GM21825 (cell line): ENCODE measurements around the gene WIPF3.

Experiments used
- ATAC-seq: cut with Tn5 transposase; IDR thresholded peaks from one replicate; pipeline ENCODE4 v1.9.1; 2021; ENCODE audit warnings: mild to moderate bottlenecking, moderate library complexity; ENCODE audit not compliant: unreplicated experiment

WIPF3 gene

GRCh38 chr7:29806208-29806994, at the start of gene WIPF3:
Gene WIPF3, plus strand, starts transcription at chr7:29806508. Its CDS starts 28,217 bp downstream, at chr7:29834725.
- ATAC-seq, result no peak

- ATAC-seq, result no peak
Measured at GRCh38 chr7:29763266-29763665, 43.0 kb upstream of the WIPF3 start.

GRCh38 chr7:29764227-29764626, 42.1 kb upstream of the WIPF3 start:
- no peak for ATAC-seq

GRCh38 chr7:29765490-29765889, 40.8 kb upstream of the WIPF3 start:
- no peak for ATAC-seq

- no peak for ATAC-seq
Measured at GRCh38 chr7:29770371-29770770, 35.9 kb upstream of the WIPF3 start.

GRCh38 chr7:29771081-29771816, 35.1 kb upstream of the WIPF3 start:
- ATAC-seq, result no peak

- ATAC-seq, result no peak
Measured at GRCh38 chr7:29779017-29779416, 27.3 kb upstream of the WIPF3 start.

- ATAC-seq, result no peak
Measured at GRCh38 chr7:29780346-29780745, 26.0 kb upstream of the WIPF3 start.

- no peak for ATAC-seq
Measured at GRCh38 chr7:29783671-29784070, 22.6 kb upstream of the WIPF3 start.

- no peak for ATAC-seq
Measured at GRCh38 chr7:29793507-29793906, 12.8 kb upstream of the WIPF3 start.

GRCh38 chr7:29794959-29795629, 11.2 kb upstream of the WIPF3 start:
- no peak for ATAC-seq

GRCh38 chr7:29795696-29796580, 10.4 kb upstream of the WIPF3 start:
- no peak for ATAC-seq

GRCh38 chr7:29797112-29797944, 9.0 kb upstream of the WIPF3 start:
- ATAC-seq, result no peak

- ATAC-seq, result no peak
Measured at GRCh38 chr7:29798422-29798821, 7.9 kb upstream of the WIPF3 start.

GRCh38 chr7:29801929-29802328, 4.4 kb upstream of the WIPF3 start:
- ATAC-seq, result no peak

- ATAC-seq, result no peak
Measured at GRCh38 chr7:29805031-29805430, 1.3 kb upstream of the WIPF3 start.

GRCh38 chr7:29805886-29806207, 461 bp upstream of the WIPF3 start:
- ATAC-seq, result no peak

GRCh38 chr7:29806995-29807841, 910 bp downstream of the WIPF3 start:
- no peak for ATAC-seq
